DMS53 treated with DMSO at 0.1 percent for 48 hours (cell line): ENCODE measurements around the gene LIFR.

ENCODE experiments used
- DNase-seq: peaks from one replicate; lab custom pipeline; 2025; ENCODE audit not compliant: unreplicated experiment; lab: John Stamatoyannopoulos, UW

Gene LIFR

DNA sequence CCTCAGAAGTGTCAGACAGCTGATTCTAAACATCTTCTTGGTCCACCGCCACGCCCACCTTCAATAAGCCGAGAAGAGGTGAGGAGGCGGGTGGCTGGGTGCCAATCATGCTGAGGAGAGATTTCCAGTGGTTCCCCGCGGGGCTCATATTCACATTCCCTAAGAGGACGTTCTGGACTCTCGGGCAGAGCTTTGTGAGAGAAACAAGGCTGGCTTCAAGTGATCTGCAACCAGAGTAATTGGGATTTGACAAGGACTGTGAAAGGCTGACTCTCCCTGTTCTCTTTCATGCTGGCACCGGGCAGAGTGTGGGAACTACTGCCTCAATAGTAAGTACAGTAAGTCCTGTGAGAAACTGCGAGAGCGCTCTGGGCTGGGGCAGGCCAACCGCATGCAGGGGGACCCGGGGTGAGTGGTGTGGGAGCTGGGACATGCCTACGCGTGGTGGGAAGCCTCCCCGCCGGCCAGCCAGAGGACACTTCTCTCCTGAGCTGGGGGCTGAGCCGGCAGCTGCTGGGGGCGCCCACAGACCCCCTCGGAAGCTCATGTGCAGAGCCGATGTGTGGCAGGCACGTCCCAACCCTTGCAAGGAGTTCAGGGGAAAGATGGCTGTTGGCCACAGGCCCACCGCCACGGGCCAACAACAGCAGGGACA lies 110.9 kb downstream of the LIFR start:
- DNase-seq, result no peak

GRCh38 chr5:38443390-38443789 lies 113.1 kb downstream of the LIFR start:
- DNase-seq, result no peak

DNA sequence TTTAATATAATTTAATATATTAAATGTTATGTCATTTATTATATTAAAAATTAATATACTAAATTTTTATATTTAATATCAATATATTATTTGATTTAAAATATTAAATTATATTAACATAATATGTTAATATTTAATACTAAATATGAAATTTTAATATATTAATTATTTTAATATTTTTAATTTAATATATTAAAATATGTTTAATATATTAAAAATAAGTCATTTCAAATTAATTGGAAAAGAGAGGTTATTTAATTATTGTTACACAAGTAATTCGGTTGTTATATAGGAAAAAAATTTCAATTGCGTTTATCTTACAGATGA lies 114.2 kb downstream of the LIFR start:
- no peak for DNase-seq

GRCh38 chr5:38441453-38442246 lies 114.8 kb downstream of the LIFR start:
- DNase-seq, result peak; percentile 78

GRCh38 chr5:38438757-38439156 lies 117.7 kb downstream of the LIFR start:
- no peak for DNase-seq

DNA sequence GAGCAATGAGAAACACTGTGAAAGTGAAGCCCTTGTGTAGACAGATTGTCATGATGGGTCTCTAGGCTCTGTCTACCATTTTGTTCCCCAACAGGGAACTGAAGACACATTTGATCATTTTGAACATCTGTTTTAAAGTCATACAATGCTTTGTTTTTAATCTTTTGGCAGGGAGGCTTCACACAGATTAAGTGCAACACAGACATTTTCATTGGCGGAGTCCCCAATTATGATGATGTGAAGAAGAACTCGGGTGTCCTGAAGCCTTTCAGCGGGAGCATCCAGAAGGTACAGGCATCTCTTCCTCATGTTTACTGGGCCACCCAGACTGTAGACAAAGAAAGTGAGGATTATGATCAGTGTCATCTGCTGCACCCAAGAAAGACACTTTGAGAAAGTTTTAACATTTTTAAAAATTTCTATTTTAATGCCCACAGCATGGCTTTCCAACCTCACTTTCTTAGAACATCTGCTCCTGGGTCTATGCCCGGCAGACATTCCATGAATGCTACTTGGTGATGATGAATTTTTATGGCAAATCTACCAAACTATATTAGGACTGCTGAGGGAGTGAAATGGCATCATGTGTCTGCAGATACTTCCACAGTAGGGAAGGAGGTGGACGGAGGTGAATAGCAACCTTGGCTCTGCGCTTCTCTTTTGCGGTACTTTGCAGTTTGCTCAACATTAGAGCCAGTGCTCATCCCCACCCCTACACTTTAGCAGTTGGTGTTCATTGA lies 121.3 kb downstream of the LIFR start:
- no peak for DNase-seq

- no peak for DNase-seq
Observed at GRCh38 chr5:38433160-38433861, 123.1 kb downstream of the LIFR start.

DNA sequence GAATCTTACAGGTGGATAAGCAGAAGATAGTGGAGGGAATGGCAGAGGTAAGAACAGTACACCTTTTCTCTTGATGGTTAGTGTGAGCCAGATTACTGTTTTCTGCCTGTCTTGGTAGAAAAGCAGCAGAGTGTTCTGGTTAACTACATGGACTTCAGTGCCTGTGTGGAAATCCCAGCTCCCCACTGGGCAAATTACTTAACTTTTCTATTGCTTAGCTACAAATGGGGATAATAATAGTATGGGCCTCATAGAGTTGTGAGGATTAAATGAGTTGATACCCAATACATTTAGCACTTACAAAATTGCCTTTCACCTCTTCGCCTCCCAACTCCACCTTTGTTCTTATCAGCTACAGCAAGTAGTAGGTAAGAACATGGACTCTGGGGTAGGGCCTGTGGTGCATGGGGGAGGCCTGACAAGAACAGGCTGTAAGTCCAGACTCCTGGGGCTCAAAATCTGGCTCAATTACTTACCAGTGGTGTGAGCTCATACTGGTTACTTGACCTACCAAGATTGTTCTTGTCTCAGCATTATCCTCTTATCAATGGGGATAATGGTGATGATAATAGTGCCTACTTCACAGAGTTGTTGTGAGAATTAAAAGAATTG lies 125.1 kb downstream of the LIFR start:
- no peak for DNase-seq

GRCh38 chr5:38426986-38427950 lies 129.2 kb downstream of the LIFR start:
- DNase-seq, result no peak

DNA sequence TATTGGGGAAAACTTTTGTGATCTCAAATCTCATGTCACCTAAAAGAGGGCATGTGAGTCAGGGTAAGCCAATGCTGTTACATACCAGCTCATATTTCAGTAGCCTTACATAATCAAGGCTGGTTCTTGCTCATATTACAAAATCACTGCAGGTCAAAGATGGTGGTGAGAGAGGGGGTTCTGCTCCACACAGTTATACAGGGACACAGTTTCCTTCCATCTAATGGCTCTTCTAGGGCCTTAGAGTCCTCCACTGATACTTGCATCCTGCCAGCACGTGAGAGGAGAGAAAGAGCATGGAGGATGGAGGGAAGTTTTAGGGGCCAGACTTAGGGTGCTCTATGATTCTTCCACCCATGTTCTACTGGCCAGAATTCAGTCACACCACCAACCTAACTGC lies 130.0 kb downstream of the LIFR start:
- DNase-seq, result no peak
